Measurements from ENCODE around the gene NRCAM. TPM values are rescaled to one million over a fixed set of nuclear protein-coding genes. Genes with fewer than 3 reads are reported as not detected.

Gene NRCAM
- total and polyA plus RNA-seq, 12 donors = 0.08 to 1.3 (median 0.38) TPM

DNA sequence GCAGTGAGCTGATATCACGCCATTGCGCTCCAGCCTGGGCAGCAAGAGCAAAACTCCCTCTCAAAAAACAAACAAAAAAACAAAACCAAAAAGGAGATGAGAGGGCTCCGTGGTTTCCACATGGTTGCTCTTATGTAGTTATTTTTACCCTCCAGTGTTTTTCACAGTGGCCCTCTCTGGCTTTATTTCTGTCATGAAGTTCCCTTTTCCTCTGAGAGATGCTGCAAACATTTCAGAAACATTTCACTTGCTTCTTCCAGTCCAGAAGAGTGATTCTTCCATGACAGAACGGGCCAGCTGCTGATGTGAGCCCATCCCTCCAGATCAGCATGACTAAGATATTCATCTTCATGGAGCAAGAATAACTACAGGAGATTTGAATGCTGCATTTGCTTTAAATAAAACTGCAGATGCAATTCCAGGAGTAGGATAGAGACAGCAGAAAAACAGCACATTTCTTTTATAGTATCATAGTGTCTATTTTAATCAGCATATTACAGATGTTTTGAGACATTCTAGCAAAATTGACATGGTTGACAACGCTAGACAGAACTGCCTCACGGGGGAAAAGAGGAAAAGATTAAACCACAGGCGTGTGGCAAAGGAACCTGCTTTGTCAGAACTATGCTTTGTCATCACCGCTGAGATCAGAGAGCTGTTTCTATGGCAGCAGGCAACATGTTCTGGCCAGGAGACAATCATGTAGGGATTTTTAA is 40.3 kb downstream of the NRCAM start:
- Histone ChIP-seq H3K27me3 (peaks cover 0 to 34% (median 13%) of the 10 kb centered on the region in 7 donors), H3K4me3 (no peak overlapping the region), H3K27ac (no peak overlapping the region), H3K4me1 (peaks cover 0 to 8% (median 0%) of the 10 kb centered on the region in 9 donors), H3K36me3 (no peaks in the 10 kb centered on the region), H3K9me3 (no peaks in the 10 kb centered on the region)
- intact Hi-C loops (cut with DNase I) = no loop called here
- ATAC-seq (no peak), DNase-seq (no peak)
- 39 to 52% methylated on average over 8 of the region's 8 CpGs for WGBS, 2 donors
- TF ChIP-seq, protein P1, sequence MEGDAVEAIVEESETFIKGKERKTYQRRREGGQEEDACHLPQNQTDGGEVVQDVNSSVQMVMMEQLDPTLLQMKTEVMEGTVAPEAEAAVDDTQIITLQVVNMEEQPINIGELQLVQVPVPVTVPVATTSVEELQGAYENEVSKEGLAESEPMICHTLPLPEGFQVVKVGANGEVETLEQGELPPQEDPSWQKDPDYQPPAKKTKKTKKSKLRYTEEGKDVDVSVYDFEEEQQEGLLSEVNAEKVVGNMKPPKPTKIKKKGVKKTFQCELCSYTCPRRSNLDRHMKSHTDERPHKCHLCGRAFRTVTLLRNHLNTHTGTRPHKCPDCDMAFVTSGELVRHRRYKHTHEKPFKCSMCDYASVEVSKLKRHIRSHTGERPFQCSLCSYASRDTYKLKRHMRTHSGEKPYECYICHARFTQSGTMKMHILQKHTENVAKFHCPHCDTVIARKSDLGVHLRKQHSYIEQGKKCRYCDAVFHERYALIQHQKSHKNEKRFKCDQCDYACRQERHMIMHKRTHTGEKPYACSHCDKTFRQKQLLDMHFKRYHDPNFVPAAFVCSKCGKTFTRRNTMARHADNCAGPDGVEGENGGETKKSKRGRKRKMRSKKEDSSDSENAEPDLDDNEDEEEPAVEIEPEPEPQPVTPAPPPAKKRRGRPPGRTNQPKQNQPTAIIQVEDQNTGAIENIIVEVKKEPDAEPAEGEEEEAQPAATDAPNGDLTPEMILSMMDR (IDR thresholded peaks at IDR 0.05) = no peak

DNA sequence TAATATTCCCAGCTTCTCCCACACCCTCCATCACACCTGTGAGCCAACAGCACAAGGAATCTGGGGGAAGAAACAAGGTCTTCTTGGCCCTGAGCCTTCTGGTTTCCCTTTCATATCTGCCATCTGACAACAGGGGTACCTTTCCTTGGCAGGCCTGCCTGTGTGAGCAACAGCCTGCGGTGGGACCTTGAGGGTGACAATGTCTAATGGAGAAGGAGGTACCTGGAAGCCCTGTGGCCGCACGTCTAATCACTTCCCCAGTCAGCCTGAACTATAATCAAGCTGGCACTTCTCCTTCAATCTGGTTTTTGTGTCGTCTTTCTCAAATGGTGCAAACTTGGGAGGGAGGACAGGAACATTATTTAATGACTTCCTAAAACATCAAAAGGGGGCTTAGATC is 41.2 kb downstream of the NRCAM start:
- no peak for DNase-seq
- TF ChIP-seq, protein P1 (IDR thresholded peaks at IDR 0.05) = no peak
- peaks cover 0 to 8% (median 0%) of the 10 kb centered on the region in 9 donors for H3K4me1 ChIP-seq
- H3K36me3 ChIP-seq = no peaks in the 10 kb centered on the region
- H3K4me3 ChIP-seq = no peak overlapping the region
- no peak overlapping the region for H3K27ac ChIP-seq
- 80 to 83% methylated on average over 4 of the region's 4 CpGs for WGBS, 2 donors
- peaks cover 0 to 29% (median 11%) of the 10 kb centered on the region in 7 donors for H3K27me3 ChIP-seq
- intact Hi-C loops (cut with DNase I) = no loop called here
- H3K9me3 ChIP-seq = no peaks in the 10 kb centered on the region
- ATAC-seq = no peak

GRCh38 chr7:108413782-108414492 is 42.3 kb downstream of the NRCAM start:
- Histone ChIP-seq H3K36me3 (no peaks in the 10 kb centered on the region), H3K27ac (no peak overlapping the region), H3K9me3 (no peaks in the 10 kb centered on the region), H3K4me3 (no peak overlapping the region), H3K27me3 (peaks cover 0 to 29% (median 11%) of the 10 kb centered on the region in 7 donors), H3K4me1 (peaks cover 0 to 8% (median 0%) of the 10 kb centered on the region in 9 donors)
- DNase-seq (no peak), ATAC-seq (no peak)
- intact Hi-C loops (cut with DNase I) = no loop called here
- 63 to 72% methylated on average over 3 of the region's 3 CpGs for WGBS, 2 donors
- TF ChIP-seq, protein P1 (IDR thresholded peaks at IDR 0.05) = no peak

DNA sequence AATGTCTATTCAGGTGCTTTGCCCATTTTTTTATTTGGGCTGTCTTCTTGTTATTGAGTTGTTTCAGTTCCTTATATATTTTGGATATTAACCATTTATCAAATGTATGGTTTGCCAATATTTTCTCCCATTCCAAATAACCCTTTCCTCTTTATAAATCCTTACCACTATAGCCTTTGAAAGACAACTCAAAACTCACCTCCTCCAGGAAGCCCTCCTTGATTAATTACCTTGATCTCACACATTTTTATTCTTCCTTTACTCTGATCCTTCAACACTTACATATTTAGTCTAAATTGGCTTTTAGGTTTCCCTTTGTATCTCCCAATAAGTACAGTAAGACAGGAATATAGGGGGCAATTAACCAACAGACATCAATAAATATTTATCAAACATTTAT is 42.9 kb downstream of the NRCAM start:
- no peak overlapping the region for H3K4me3 ChIP-seq
- H3K27me3 ChIP-seq = peaks cover 0 to 29% (median 11%) of the 10 kb centered on the region in 7 donors
- H3K4me1 ChIP-seq = peaks cover 0 to 8% (median 0%) of the 10 kb centered on the region in 9 donors
- intact Hi-C loops (cut with DNase I) = no loop called here
- no peaks in the 10 kb centered on the region for H3K36me3 ChIP-seq
- no peak overlapping the region for H3K27ac ChIP-seq
- no peak for ATAC-seq
- DNase-seq = no peak
- no peaks in the 10 kb centered on the region for H3K9me3 ChIP-seq
- TF ChIP-seq, protein P1 (IDR thresholded peaks at IDR 0.05) = no peak
